Measurements from ENCODE around the gene TNFRSF8.

Gene TNFRSF8

DNA sequence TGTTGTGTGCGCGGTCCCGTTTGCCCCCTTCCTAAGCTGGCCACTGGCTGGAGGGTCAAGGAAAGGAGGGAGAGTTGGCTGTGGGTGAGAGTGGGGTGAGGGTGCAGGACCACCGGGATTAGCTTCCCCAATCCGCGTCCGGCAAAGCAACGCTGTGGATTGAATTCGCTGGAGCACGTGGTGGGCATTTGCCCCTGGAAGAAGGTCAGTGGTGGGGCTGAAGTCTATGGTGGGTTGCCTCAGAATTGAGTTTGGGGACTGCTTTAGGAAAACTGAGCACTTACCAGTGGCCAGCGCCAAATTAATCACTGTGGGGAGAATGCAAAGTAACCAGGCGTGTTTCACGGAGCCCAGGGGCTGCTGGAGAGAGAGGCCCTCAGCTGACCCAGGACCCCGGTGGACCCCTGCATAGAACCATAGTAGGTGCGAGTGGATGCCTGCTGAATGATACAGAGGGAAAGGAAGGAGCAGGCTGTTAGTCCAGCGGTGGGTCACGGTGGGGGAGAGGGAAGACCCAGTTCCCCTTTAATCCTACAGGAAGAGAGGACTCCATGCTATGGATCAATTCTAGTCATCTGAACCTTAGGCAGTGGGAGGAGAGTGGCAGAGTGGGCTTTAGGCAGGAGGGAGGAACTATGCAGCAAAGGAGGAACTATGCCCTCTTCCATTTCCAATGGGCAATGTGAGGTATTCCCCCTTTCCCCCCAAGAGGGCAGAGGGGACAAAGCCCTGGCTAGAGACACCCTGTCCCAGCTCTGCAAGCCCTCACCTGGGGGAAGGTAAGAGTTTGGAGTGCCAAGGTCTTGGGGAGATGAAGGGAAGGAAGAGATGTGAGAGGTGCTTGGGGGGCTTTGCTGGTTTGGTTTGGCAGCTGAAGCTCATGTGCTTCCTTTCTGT is 1.2 kb downstream of the TNFRSF8 start:
- DNase-seq: no peak

DNA sequence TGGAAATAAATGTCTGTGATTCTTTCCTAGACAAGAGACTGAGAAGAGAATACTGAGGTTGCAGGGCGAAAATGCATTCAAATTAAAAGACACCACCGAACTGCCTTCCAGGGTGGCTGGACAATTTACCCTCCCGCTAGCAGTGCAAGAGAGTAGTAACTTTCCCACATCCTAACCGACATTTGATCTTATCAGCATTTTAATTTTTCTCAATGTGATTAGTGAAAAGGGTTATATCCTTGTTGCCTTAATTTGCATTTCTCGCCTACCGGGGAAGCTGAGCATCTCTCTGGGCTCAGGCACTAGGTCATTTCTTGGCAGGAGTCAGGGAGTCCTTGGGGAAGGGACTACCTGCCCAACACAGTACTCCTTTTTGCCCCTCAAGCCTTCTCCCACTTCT is 2.8 kb downstream of the TNFRSF8 start:
- no peak for DNase-seq

DNA sequence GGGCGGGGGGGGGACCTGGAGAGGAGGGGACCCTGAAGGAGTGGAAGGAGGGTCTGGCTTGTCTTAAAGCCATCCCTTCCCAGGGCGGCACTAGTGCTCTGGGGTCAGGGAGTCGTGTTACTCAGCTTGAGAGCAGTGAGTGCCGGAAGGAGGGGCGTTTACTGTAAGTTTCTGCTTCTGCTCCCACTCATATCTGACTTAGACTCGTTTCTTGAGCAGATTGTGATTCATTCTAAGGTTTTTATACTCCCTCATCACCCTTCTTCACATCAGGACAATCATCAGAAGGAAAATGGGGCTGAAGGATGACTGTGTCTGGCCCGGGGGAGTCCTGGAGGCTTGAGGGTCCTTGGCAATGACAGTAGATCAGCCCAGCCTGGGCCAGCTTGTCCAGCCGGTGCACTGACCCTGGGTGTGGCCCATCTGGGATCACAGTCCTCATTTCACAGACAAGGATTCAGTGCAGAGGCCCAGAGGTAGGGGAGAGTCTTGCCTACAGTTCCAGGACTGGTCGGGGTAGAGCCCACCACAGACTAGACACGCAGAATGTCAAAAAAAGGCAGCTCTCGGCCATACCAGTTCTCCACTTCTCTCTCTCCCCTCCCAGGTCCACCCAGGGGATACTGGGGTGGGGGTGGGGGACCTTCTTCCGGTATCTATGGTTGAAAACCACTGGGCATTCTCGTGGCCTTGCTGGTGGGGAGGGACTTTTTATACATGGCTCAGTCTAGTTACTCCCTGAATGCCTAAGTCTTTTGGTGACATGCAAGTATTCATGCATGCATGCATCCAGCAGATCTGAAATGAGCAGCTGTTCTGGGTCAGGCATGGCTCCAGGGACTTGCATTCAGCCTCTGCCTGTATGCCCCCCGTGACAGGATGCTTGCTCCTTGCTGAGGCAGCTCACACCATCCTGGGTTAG is 5.1 kb downstream of the TNFRSF8 start:
- no peak for DNase-seq

DNA sequence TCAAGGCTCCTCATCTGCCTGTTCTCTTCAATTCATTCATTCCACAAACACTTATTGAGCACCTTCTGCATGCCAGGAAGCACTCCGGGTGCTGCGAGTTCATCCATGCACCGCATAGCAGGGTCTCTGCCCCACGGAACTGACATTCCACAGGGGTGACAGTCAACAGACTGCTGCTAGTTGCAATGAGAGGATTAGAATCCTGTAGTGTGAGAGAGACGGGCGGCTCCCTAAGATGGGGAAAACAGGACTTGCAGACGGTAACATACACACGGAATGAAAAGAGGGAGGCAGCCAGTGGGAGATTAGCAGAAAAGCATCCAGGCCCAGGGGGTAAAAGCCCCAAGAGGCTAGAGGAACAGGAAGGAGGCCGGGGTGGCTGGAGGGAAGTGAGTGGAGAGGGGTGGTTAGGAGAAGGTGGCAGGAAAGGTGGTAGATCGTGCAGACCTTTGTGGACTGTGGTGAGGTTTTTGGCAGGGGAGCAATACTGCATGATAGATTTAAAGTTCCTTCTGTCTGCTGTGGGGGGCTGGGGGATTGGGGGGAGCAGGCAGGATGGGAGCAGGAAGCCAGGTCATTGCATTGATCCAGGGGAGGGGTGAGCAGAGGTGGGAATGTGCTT is 6.6 kb downstream of the TNFRSF8 start:
- no peak for DNase-seq

DNA sequence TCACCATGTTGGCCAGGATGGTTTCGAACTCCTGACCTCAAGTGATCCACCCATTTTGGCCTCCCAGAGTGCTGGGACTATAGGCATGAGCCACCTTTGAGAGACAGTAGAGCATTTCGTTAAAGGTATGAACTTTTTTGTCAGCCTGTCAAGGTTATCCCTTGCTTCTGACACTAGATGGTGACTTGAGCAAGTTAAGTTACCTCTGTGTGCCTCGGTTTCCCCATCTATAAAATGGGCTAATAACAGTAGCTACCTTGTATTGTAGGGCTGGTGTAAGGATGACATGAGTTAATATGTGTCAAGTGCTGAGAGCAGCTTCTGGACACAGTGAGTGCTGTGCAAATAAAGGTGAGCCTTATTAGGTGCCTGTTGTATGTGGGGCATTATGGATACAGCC is 8.8 kb downstream of the TNFRSF8 start:
- no peak for DNase-seq

- DNase-seq: no peak
Observed at GRCh38 chr1:12072741-12073140, 9.6 kb downstream of the TNFRSF8 start.

GRCh38 chr1:12073796-12074195 is 10.7 kb downstream of the TNFRSF8 start:
- DNase-seq: no peak

DNA sequence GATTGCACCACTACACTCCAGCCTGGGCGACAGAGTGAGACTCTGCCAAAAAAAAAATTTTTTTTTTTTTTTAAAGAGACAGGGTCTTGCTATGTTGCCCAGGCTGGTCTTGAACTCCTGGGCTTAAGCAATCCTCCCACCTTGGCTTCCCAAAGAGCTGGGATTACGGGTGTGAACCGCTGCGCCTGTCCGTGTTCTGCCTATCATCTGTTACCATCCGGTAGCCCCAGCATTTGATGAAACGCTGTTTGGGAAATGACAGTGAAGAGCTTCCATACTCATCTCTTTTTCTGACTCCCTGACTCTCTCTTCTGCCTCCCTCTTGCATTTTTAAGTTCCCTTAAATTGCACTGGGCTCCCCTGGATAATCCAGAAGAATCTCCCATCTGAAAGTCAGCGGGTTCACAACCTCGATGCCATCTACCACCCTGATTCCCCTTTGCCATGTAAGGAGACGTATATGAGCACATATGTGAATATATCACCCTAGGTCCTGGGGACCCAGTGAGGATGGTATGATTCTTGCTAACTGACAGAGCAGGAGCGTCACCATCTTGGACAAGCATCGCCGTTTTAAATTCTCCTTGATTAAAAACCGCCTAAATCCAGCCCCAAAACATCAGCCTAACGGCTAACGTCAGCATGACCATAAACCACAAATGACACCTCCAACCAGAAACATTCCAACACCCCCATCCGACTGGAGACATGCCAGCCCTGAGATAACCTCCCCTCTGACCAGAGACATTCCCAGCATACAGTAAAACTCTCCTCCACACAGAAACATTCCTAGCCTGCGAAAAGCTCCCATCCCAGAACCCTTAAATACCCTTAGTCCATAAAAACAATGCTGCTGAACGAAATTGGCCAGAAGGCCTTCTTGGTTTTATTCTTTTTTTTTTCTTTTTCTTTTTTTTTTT is 12.4 kb downstream of the TNFRSF8 start:
- no peak for DNase-seq

- DNase-seq: no peak
Observed at GRCh38 chr1:12076425-12077005, 13.4 kb downstream of the TNFRSF8 start.

DNA sequence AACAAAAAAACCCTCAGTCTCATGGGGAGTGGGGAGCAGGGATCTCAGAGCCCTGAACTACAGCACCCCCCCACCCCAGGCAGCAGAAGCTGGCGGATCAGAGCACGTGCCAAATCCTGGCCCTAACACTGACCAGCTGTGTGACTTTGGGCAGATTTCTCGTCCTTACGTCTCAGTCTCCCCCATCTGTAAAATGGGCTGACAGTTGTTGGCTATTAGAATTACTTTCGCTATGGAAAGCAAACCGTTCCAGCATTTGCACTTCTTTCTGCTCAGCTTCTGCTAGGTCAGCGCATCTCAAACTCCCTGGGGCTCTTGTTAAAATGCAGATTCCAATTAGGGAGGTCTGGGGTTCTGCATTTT is 15.5 kb downstream of the TNFRSF8 start:
- DNase-seq: no peak

GRCh38 chr1:12078938-12079861 is 16.1 kb downstream of the TNFRSF8 start:
- no peak for DNase-seq

DNA sequence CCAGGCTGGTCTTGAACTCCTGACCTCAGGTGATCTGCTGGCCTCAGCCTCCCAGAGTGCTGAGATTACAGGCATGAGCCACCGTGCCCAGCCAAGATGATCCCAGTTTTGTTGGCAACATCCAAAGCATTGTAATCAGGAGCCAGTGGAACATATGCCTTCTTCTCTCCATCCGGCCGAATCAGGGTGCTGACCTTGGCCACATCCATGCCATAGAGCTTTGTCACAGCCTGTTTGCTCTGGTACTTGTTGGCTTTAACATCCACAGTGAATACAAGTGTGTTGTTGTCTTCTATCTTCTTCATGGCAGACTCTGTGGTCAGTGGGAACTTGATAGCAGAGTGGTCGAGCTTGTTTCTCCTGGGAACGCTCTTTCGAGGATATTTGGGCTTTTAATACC is 17.1 kb downstream of the TNFRSF8 start:
- no peak for DNase-seq

- DNase-seq: no peak
Observed at GRCh38 chr1:12080773-12081556, 17.9 kb downstream of the TNFRSF8 start.

DNA sequence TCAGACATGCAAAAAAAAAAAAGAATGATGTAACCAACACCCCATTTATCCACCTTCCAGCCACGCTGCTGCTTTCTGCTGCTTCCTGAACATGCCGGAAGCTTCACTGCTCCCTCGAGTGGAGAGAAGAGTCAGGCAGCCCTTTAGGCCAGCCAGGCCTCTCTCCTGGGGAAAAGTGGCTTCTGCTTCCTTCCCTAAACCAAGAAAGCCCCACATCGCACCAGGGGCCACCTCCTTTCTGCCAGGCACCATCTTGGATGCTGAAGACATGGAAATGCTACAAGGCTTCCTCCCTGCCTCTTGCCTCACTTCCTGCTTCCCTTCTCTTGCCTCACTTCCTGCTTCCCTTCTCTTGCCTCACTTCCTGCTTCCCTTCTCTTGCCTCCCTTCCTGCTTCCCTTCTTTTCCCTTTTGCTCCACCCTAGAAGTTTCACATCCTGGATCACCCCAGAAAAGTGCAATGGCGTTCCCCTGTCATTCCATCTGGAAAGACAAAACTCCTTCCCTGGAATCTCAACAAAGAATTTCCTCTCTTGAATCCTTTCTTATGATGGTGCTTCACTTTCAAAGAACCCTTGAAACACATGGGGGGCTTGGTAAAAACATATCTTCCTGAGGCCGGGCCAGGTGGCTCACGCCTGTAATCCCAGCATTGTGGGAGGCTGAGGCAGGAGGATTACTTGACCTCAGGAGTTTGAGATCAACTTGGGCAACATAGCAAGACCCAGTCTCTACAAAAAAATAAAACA is 18.7 kb downstream of the TNFRSF8 start:
- DNase-seq: no peak

DNA sequence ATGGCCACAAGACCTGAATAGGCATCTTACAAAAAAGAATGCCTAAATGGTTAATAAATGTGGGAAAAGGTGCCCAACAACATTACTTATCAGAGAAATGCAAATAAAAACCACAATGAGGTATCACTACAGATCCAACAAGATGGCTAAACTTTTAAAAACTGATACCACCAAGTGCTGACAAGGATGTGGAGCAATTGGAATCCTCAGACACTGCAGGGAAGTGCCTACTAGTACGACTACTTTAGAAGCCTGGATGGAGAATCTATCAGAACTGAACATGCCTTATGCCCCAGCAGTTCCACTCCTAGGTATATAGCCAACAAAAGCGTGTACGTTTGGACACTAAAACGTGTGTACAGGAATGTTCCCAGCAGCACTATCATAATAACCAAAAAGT is 19.9 kb downstream of the TNFRSF8 start:
- DNase-seq: no peak

GRCh38 chr1:12083766-12084165 is 20.7 kb downstream of the TNFRSF8 start:
- no peak for DNase-seq

- no peak for DNase-seq
Observed at GRCh38 chr1:12085643-12086260, 22.6 kb downstream of the TNFRSF8 start.

- no peak for DNase-seq
Observed at GRCh38 chr1:12087797-12088314, 24.8 kb downstream of the TNFRSF8 start.

GRCh38 chr1:12088607-12089006 is 25.5 kb downstream of the TNFRSF8 start:
- DNase-seq: no peak
